Putamen (tissue), 1 donor: ENCODE measurements around the gene GJB3.
"Not testable (repeated sequence)": the region's sequence is repeated elsewhere in the genome, so short reads cannot be mapped to it uniquely, and the experiment has no call there.

Source experiments
- DNase-seq: peaks from one replicate; pipeline ENCODE4 v3.0.0-alpha.2; 2016; ENCODE audit warnings: low spot score

GJB3 gene

DNA sequence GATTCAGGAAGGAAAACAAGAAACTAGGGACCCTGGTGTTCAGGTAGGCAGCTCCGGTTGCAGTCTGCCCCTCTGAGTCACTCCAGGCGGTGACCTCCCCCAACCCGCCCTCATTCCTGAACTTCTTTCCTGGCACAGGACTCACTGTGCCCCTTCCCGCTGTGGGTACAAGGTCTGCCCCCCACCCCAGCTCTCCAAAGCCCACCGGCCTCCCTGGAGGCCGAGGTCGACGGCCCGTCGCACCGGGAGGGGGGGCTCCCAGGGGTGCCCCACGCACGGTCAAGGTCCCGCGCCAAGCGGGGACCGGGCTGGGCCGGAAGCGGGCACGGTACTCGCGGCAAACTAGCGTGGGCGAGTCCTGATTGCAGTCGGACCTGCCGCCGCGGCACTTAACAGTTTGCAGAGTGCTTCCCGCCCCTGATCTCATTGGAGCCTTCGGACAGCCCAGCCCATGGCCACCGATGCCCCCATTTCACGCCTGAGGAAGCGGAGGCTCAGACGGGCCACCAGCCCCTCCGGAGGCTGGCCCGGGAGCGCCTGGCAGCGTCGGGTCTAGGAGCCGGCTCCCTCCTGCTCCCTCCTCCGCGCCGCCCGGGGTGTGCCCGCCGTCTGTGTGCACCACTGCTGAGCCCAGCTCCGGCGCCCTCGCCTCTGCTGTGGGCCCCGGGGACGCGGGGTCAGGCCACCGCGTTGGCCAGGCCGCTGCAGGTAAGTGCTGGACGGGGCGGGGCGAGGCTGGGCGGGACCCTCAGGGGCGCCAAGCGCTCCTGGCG lies at the start of gene GJB3:
GJB3 (plus strand) TSS at position 144 of the 773 bp plus-strand sequence. CDS start 3,549 bp downstream, outside the sequence.
- DNase-seq: no peak

DNA sequence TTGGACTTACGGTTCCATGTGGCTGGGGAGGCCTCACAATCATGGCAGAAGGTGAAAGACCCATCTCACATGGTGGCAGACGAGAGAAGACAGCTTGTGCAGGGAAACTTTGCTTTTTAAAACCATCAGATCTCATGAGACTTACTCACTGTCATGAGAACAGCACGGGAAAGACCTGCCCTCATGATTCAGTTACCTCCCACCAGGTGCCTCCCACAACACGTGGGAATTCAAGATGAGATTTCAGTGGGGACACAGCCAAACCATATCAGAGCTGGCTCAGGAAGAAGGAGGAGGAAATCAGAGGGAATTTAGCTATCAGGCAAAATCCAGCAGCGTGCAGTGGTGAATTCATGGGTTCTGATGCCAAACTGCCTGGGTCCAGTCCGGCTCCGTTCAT lies 48.2 kb upstream of the GJB3 start:
- DNase-seq: peak; percentile 34

DNA sequence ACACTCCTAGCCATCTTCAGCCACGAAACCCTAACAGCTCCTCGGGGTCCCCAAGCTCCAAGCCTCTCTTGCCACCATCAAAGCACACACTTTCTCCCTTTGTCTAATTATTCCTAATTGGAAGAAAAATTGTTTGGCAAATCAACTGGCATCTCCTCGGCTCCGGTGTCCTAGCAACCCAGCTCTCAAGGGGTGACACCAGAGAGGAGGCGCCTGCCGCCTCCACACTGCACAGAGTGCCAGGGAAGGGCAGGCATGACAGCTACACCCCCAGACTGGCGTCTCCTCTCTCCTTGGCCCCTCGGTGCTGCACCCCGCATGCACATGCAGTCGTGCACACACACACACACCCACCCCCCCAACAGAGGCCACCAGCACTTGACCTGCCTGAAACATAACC lies 44.3 kb upstream of the GJB3 start:
- DNase-seq: peak; percentile 63

DNA sequence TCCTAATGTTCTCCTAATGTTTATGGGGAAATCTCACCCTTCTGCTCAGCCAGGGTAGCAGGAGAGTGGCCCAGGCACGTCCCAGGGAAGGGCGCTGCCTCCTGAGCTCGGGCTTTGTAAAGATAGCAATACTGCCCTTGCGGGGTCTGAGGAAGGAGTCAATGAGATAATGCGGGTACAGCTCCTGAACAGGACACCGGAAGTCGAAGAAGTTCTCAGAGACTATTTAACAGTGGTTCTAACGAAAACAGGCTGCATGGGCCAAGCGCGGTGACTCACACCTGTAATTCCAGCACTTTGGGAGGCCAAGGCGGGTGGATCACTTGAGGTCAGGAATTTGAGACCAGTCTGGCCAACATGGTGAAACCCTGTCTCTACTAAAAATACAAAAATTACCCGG lies 43.8 kb upstream of the GJB3 start:
- DNase-seq: not testable (repeated sequence)

DNA sequence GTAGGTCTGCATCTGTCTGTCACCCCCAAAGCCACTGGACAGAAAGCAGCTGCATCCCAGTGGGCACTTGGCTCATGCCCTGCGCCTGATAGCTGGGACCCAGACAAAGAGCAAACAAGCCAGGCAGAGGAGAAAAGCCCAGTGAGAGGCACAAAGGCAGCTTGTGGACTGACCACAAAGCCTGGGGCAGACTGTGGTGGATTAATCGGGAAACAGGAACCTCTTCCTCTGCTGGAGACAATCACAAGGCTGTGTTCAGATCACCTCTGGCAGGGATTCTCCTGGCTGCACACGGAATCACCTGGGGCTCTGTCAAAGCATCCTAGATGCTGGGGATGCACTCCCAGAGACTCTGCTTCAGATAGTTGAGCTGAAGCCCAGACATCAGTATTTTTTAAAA lies 41.4 kb upstream of the GJB3 start:
- DNase-seq: no peak

DNA sequence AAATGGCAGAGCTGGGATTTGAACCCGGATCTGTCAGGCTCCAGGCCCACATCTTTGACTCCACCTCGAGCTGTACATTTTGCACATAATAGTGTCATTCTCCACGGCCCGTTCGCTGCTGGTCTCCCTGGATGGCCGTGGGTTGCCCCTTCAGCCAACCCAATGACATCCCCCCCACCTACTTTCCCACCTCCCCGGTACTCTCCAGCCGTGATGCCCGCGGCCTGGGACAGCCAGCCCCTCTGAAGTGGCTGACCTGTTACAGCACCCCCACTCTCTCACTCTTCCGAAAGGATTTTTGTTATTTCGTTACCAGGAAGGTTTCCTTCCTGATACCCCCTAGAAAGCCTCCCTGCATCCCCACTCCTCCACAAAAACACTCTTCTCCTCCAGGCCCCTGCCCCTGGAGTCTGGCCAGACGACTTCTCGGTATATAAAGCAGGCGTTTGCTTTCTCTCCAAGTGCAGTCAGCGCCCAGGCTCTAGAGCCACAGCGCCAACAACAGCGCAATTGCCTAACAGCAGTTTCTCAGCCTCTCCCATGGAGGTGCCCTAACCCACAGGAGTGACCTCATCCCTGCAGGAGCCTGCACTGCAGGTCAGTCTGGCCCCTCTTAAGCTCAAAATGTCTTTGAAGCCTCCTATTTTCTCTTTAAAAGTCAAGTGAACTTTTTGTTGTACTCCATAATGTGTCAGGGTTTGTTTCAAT lies 40.7 kb upstream of the GJB3 start:
- no peak for DNase-seq

DNA sequence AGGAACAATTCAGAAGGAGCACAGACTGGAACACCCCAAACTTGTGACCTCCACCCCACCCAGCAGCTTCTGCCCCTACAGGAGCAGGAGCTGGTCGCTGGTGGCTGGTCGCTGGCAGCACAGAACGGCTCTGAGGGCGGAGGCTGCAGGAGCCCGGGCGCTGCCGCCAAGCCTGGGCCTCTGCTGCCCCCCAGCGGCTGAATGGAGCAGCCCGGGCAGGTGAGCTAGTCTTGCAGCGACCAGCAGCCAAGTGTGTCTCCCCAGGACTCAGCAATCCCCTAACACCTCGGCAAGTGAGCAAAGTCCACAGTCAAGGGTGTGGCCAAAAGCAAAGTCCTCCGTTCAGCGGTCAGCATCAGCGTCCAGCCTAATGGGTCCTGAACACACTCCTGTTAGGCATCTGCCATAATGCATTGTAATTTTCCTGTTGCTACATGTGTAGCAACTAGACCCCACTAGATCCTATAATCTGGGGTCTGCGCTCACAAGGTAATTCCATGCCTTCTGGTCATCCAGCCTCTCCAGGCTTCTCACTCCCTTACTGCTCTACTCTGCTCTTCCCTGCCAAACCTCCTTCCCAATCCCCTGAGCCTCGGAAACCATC lies 38.2 kb upstream of the GJB3 start:
- peak; percentile 67 for DNase-seq

DNA sequence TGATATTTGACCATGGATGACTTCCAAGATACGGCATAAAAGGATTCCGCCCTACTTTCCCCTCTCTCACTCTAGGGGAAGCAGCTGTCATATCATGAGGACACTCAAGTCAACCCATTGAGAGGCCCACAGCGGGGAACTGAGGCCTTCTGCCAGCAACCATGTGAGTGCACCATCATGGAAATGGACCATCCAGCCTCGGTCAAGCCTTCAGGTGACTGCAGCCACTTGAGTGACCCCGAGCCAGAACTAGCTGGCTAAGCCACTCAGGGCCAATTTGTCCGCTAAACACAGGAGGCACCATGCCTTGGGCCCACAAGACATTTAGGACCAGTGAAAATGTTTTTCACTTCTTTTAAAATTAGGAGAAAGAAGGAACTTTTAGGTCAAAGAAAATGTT lies 37.2 kb upstream of the GJB3 start:
- no peak for DNase-seq

DNA sequence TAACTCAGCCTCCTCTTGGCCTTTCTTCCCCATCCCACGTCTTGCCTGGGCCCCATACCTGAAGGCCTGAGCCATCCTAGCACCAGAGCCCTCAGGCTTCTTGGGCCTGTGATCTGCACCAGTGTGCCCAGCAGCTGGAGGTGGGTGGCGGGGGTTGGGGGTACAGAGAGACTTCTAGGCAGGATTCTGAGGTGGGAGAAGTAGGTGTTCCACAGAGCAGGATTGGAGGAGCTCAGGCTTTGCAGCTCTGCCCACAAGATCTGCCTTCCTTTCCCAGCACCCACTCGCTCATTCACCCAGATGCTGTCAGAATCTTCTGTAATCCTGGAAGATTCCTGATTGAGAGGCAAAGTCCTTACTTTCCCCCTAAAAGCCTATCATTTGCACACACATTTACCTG lies 36.2 kb upstream of the GJB3 start:
- peak; percentile 84 for DNase-seq

DNA sequence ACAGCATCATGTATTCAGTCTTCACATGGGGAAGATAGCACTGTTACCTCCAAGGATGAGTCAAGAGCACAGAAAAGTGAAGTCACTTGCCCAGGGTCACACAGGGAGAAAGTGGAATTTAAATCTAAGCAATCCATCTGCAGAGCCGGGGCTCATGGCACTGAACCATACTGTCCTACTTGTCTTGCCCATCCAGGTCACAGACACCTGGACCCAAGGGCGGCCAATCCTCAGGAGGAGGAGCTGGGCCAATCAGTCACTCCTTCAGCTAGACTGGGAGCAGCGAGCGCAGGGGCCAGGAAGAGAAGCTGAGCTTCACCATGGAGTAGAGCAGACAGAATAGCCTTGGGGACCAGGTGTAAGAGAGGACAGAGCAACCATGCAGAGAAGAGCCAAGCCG lies 35.3 kb upstream of the GJB3 start:
- DNase-seq: no peak

DNA sequence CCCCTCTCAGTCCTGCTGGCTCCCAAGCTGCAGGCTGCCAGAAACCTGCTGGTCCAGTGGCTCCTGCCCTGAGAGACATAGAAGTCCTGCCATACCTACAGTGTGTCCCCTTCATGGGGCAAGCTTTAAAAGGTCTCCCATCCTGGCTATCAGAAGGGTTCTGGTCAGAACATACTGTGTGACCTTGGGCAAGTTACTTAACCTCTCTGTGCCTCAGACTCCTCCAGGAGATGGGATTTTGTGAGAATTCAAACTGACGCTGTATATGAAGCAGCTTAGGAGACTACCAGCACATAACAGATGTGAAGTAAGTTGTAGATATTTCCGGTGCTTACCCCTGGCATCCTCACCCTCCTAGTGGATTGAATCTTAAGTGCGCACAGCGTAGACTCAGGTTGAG lies 34.9 kb upstream of the GJB3 start:
- DNase-seq: no peak

DNA sequence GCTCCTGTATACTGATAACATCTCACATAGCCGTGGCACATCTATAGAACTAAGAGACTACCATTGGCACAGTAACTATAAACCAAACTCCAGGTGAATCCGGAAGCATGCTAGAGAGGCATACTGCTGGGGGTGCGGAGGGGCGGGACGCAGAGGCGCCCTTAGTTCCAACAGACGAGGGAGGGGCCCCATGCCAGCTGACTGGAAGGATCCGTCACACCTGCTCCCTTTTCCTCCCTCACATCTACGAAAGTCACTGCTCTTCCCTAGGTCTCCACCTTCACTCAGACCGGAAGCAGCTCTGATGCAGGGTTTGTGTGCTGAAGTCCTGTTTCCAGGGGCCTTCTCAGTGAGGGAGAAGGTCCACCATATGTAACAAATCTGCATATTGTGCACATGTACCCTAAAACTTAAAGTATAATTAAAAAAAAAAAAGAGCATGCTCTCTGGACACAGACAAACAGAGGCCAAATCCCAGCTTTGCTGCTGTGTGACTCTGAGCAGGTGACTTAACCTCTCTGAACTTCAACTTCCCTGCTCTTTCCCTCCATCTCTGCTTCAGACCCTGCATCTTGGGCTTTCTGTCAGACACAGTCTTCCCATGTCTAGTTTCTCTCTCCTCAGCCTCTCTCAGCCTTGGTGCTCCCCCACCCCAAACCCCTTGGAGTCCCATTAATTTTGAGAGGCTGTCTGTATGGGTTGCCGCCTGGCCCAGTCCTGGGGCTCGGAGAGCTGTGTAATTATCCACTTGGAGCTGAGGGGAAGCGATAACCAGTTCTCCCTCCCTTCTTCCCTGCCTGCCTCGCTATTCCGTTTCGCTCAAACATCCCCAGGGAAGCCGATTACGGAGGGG lies 34.0 kb upstream of the GJB3 start:
- DNase-seq: no peak

DNA sequence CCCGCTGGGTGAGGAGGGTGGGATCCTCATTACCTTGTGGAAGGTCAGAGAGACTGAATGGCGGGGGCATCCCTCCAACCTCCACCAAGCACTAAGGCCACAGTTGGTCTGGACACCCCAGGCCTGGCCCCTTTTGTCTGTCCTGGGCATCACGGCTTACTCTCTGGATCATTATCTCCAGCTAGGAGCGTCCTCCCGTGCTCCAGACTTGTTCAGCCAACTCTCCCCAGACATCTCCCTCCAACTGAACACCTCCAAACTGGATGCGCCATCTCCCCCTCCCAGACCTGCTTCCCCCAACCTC lies 33.4 kb upstream of the GJB3 start:
- no peak for DNase-seq

DNA sequence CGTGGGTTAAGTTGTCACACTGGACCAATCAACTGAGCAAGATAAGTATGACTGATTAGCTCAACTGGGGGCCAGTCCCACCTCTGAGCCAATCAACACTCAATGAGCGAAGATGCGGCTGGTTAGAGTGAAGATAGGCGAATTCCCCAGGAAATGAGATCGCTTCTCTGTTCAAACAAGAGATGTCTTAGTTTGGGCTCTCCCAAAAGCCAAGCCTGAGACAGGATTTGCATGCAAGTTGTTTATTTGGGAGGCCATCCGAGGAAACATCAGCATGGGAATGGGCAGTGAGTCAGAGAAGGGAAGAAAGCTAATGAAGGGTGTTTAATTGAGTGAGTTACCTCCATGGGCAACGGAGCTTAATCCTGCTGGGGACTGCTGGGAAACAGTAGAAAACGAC lies 31.0 kb upstream of the GJB3 start:
- no peak for DNase-seq

DNA sequence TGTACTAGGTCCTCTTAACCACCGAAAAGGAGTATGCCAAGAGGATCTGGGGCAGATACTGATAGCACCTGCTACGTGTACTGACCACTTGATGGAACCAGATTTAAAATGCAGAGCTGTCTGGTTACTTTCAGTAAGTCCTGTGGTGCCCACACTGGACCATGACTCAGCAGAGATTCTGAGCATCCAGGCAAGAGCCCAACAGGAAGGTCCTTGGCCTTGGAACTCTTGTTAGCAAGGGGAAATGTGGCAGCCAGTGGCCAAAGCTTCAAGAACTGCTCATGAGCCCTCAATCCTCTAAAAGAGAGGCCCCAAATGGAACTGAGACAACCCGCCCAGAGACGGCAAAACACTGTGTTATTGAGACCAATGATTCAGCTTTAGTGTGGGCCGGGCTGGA lies 30.4 kb upstream of the GJB3 start:
- DNase-seq: no peak

DNA sequence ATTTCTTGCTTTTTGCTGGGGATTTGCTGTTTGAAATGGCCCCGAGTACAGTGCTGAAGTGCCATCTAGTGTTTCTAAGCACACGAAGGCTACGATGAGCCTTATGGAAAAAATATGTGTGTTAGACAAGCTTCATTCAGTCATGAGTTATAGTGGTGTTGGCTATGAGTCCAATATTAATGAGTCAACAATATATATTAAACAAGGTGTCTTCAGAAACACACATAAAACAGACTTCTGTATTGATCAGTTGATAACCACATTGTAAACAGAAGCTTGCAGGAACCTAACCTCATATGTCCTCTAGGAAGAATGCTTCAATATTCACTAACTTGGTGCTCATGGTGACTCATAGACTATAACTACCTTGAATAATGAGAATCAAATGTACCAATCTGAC lies 27.9 kb upstream of the GJB3 start:
- no peak for DNase-seq

DNA sequence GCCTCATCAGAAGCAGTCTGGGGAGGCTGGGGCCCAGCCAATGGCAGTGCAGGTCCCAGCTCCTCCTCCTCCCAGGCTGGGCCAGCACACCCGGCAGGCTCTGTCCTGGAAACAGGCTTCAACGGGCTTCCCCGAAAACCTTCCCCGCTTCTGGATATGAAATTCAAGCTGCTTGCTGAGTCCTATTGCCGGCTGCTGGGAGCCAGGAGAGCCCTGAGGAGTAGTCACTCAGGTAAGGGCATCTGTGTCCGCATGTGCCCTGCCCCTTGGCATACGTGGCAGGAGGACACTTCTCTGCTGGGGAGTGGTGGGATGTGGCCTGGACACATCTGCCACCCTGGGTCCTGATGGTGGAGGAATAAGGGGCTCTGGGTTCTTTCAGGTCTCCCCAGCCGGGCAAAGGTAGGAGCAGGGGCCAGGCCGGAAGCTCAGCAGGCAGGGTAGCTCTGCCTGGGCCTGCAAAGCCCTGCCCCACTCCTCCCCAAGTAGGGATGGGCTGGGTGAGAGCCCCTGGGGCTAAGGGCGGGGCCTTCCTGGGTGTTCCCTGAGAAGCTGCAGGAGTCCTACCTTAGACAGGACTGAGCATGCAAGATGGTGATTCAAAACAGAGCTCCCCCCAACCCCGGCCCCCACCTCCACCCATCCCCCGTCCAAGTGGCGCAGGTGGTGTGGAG lies 25.9 kb upstream of the GJB3 start, which contains the start of gene GJB5:
GJB5 (plus strand) TSS at position 84 of the 674 bp plus-strand sequence. CDS start 2,284 bp downstream, outside the sequence.
- DNase-seq: no peak

DNA sequence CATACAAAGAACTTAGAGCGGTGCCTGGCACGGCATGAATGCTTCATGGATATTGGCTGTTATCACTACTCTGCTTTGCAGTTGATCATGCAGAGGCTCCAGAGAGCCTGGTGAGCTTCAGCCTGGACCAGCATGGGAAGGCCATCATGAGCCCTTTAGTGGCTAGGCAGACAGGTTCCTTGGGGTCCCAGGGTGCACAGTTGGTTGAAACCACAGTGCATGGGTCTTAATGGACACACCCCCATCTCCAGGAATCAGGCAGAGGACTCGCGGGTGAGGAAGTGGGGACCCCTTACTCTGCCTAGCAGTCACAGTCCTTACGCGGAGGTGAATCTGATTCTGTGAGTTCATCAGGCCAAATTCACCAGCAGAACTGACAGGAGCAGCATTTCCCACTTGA lies 25.1 kb upstream of the GJB3 start:
- DNase-seq: no peak

DNA sequence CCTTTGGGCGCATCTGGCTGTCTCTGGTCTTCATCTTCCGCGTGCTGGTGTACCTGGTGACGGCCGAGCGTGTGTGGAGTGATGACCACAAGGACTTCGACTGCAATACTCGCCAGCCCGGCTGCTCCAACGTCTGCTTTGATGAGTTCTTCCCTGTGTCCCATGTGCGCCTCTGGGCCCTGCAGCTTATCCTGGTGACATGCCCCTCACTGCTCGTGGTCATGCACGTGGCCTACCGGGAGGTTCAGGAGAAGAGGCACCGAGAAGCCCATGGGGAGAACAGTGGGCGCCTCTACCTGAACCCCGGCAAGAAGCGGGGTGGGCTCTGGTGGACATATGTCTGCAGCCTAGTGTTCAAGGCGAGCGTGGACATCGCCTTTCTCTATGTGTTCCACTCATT lies 23.6 kb upstream of the GJB3 start:
- DNase-seq: no peak

DNA sequence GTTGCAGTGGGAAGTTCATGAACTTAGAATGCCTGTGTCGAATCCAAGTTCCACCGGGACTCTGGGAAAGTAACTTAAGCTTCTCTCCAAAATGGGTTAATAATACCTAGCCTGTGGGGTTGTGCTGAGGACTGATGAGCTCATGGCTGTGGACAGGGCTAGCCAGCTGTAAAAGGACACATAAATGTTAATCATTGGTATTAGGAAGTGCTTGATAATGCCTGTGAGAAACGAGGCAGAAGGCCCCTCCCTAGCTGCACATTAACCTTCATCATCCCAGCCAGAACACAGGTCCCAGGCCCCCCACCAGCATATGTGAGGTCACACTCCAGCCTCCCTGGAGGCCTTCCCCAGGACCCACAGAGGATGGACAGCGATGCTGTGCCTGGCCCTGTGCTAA lies 22.3 kb upstream of the GJB3 start:
- no peak for DNase-seq

DNA sequence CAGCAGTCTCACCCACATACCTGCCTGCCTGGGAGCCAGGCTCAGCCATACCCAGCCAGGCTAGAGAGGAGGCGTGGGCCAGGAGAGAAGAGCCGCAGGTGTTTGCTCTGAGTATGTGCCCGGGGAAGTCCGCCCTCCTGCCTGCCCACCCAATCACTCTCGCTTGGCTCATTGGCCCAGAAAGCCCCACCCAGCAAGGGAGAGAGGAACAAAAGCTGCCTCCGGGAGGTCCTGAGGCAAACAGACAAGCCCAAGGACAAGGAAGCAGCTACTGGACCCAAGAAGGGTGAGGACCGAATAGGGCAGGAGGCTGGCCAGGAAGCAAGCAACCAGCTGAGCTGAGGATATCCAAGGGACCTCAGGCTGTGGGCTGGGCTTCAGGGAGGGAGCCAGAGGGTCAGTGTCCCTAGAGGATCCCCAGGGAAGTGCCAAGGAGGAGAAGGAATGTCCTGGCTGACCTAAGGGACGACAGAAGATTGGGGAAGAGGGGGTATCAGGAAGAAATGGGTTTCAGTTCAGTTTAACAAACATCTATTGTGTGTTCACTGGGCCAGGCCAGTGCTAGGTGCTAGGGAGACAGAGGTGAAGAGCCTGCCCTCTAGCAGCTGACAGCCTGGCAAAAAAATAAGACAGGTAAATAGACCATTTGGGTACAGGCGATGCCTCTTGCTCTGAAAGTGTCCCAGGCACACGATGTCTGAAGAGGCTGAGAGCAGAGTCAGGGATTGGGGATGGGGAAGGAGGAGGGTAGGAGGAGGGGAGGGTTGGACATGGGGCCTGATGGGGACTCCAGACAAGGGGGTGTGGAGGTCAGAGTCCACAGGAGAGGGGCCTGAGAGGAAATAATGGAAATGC lies 21.3 kb upstream of the GJB3 start, which contains the start of gene GJB4:
GJB4 (plus strand) TSS at position 238 of the 855 bp plus-strand sequence. CDS start 1,515 bp downstream, outside the sequence.
- DNase-seq: no peak
